Keratinocyte (primary cell): Measurements from ENCODE around the gene DELE1. TPM values are rescaled to one million over a fixed set of nuclear protein-coding genes. Genes with fewer than 3 reads are reported as not detected.

Source experiments
- DNase-seq: peaks from one replicate; pipeline ENCODE4 v3.0.0-alpha.2; 2011; ENCODE audit warnings: low read depth, missing footprints, low spot score
- FAIRE-seq: peaks from 2 replicates; lab custom pipeline; 2011; peaks lifted over from hg19 to GRCh38; lab: Jason Lieb, UNC
- H2AFZ ChIP-seq: 2 replicates; pipeline ENCODE4 v1.6.0; 2012; ENCODE audit warnings: low read length, control low read depth, inconsistent platforms; ENCODE audit not compliant: control insufficient read depth
- H3K27ac ChIP-seq: 2 replicates; pipeline ENCODE4 v1.5.1; 2011; ENCODE audit warnings: low read length; ENCODE audit not compliant: control insufficient read depth, insufficient read depth
- H3K27me3 ChIP-seq: 3 replicates; pipeline ENCODE4 v1.6.0; 2011; ENCODE audit warnings: low read length; ENCODE audit not compliant: control insufficient read depth, insufficient read depth; ENCODE audit errors: extremely low read depth
- H3K36me3 ChIP-seq, 2 experiments: 2 replicates in 1 of 2; 3 replicates in 1 of 2; pipeline ENCODE4 v1.5.1; 2011; ENCODE audit warnings: low read length in 2 of 2, mild to moderate bottlenecking in 1 of 2; ENCODE audit not compliant: control insufficient read depth in 2 of 2, insufficient read depth in 2 of 2; ENCODE audit errors: extremely low read depth in 1 of 2
- H3K4me1 ChIP-seq: 3 replicates; pipeline ENCODE4 v1.5.1; 2011; ENCODE audit warnings: low read length; ENCODE audit not compliant: control insufficient read depth, insufficient read depth; ENCODE audit errors: extremely low read depth
- H3K4me2 ChIP-seq: 3 replicates; pipeline ENCODE4 v1.6.0; 2011; ENCODE audit warnings: low read depth, low read length; ENCODE audit not compliant: control insufficient read depth, insufficient read depth; ENCODE audit errors: extremely low read depth
- H3K4me3 ChIP-seq, 3 experiments: fragments of 200-600 bp in 1 of 3; sonication (generic) in 1 of 3; 2 replicates in 2 of 3; 3 replicates in 1 of 3; pipeline ENCODE4 v1.5.1; 2011 to 2016; ENCODE audit warnings: low read length in 3 of 3, mild to moderate bottlenecking in 3 of 3, control low read depth in 2 of 3, inconsistent platforms in 1 of 3, low read depth in 1 of 3, mixed read lengths in 1 of 3, mixed run types in 1 of 3, moderate library complexity in 1 of 3; ENCODE audit not compliant: control insufficient read depth in 2 of 3, insufficient read depth in 2 of 3; ENCODE audit errors: extremely low read depth in 1 of 3
- H3K79me2 ChIP-seq: 2 replicates; pipeline ENCODE4 v1.6.0; 2012; ENCODE audit warnings: low read length; ENCODE audit not compliant: control insufficient read depth, insufficient read depth
- H3K9ac ChIP-seq: 3 replicates; pipeline ENCODE4 v1.6.0; 2011; ENCODE audit warnings: low read length; ENCODE audit not compliant: control insufficient read depth, insufficient read depth; ENCODE audit errors: extremely low read depth
- H3K9me1 ChIP-seq: 3 replicates; pipeline ENCODE4 v1.6.0; 2011; ENCODE audit warnings: low read length; ENCODE audit not compliant: control insufficient read depth, insufficient read depth; ENCODE audit errors: extremely low read depth
- H3K9me3 ChIP-seq: 2 replicates; pipeline ENCODE4 v1.5.1; 2012; ENCODE audit warnings: low read depth, low read length; ENCODE audit not compliant: control insufficient read depth
- H4K20me1 ChIP-seq: 3 replicates; pipeline ENCODE4 v1.6.0; 2011; ENCODE audit warnings: low read length; ENCODE audit not compliant: control insufficient read depth, insufficient read depth; ENCODE audit errors: extremely low read depth
- EZH2 ChIP-seq: IDR thresholded peaks from one replicate; pipeline ENCODE4 v1.6.1; 2012; ENCODE audit warnings: inconsistent platforms, mild to moderate bottlenecking, low read length, moderate library complexity
- dilution Hi-C: fragments of 300-500 bp; cut with MboI; formaldehyde crosslinking; loops from one replicate; pipeline ENCODE4 v1.7.0; 2020; ENCODE audit warnings: low sequenced_read_pairs; ENCODE audit not compliant: extremely low pct_ligation_motif_present
- polyA plus RNA-seq, 5 experiments: library from polyadenylated mRNA; depleted of rRNA in 3 of 5; stranded (reverse) in 3 of 5; stranded (forward) in 1 of 5; unstranded in 1 of 5; fragments of >200 nt; gene quantifications; 1 replicate in 1 of 5; 2 replicates in 3 of 5; 3 replicates in 1 of 5; pipeline versions ENCODE4 v1.2.1 to v1.2.3, GENCODE V29; 2011 to 2012; ENCODE audit warnings: missing spikeins in 2 of 5, low read depth in 1 of 5, low replicate concordance in 1 of 5
- TF ChIP-seq, protein P1 (sequence below), 3 experiments: IDR thresholded peaks in 1 of 3; conservative IDR thresholded peaks in 1 of 3; optimal IDR thresholded peaks in 1 of 3; 2 replicates in 2 of 3; 3 replicates in 1 of 3; pipeline versions ENCODE3 to v1.5.1; 2011; ENCODE audit warnings: low read length in 3 of 3, mild to moderate bottlenecking in 3 of 3, moderate library complexity in 2 of 3, control low read depth in 1 of 3, inconsistent platforms in 1 of 3; ENCODE audit not compliant: insufficient read depth in 2 of 3; ENCODE audit errors: extremely low read depth in 1 of 3

DELE1 gene
- polyA plus RNA-seq, 1 donor (not counting 4 experiments of a cell fraction or from before 2014, with no cell fraction given): 37.5 TPM

DNA sequence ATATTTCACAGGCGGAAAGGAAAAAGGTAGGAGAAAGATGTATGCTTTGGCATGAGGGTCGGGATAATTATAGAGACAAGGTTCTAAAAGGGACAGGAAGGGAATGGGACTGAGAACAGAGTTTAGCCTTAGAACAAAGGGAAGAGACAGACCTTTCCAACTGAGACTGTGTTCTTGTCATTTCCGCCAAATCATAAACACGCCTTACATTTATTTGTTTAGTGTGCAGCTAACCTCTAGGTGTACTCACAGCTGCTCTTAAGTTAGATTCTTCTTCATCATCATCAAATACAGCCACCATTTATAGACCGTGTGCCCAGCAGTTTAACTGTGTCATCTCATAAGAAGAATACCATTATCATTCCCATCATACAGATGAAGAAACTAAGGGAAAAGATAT lies 5.9 kb upstream of the DELE1 start:
- dilution Hi-C loops: no loop called here
- Histone ChIP-seq H3K9ac (no peak overlapping the region), H3K4me3 (no peak overlapping the region), H3K27me3 (peaks cover 14% of the 10 kb centered on the region), H4K20me1 (no peaks in the 10 kb centered on the region), H3K9me3 (no peaks in the 10 kb centered on the region), H3K4me2 (no peak overlapping the region), H3K9me1 (no peaks in the 10 kb centered on the region), H3K4me1 (peaks cover 5% of the 10 kb centered on the region), H2AFZ (no peak overlapping the region), H3K27ac (no peak overlapping the region), H3K36me3 (no peaks in the 10 kb centered on the region), H3K79me2 (no peaks in the 10 kb centered on the region)
- DNase-seq (no peak), FAIRE-seq (no peak)
- TF ChIP-seq EZH2: no peak
- TF ChIP-seq, protein P1, sequence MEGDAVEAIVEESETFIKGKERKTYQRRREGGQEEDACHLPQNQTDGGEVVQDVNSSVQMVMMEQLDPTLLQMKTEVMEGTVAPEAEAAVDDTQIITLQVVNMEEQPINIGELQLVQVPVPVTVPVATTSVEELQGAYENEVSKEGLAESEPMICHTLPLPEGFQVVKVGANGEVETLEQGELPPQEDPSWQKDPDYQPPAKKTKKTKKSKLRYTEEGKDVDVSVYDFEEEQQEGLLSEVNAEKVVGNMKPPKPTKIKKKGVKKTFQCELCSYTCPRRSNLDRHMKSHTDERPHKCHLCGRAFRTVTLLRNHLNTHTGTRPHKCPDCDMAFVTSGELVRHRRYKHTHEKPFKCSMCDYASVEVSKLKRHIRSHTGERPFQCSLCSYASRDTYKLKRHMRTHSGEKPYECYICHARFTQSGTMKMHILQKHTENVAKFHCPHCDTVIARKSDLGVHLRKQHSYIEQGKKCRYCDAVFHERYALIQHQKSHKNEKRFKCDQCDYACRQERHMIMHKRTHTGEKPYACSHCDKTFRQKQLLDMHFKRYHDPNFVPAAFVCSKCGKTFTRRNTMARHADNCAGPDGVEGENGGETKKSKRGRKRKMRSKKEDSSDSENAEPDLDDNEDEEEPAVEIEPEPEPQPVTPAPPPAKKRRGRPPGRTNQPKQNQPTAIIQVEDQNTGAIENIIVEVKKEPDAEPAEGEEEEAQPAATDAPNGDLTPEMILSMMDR (optimal IDR thresholded peaks at IDR 0.05 in 1 of 3, IDR thresholded peaks at IDR 0.05 in 1 of 3, conservative IDR thresholded peaks at IDR 0.05 in 1 of 3; ENCODE audit: extremely low read depth in 1 of 3, insufficient read depth in 2 of 3, low read length in 3 of 3): no peak

GRCh38 chr5:141919218-141920119 lies 4.2 kb upstream of the DELE1 start:
- H3K4me2 ChIP-seq: no peak overlapping the region
- H3K9me3 ChIP-seq: no peaks in the 10 kb centered on the region
- FAIRE-seq (no peak), DNase-seq (no peak)
- no peaks in the 10 kb centered on the region for H3K9me1 ChIP-seq
- no peak for TF ChIP-seq EZH2
- TF ChIP-seq, protein P1 (optimal IDR thresholded peaks at IDR 0.05 in 1 of 3, IDR thresholded peaks at IDR 0.05 in 1 of 3, conservative IDR thresholded peaks at IDR 0.05 in 1 of 3; ENCODE audit: extremely low read depth in 1 of 3, insufficient read depth in 2 of 3, low read length in 3 of 3): no peak
- no peaks in the 10 kb centered on the region for H3K36me3 ChIP-seq
- no peak overlapping the region for H3K27ac ChIP-seq
- H3K79me2 ChIP-seq: peaks cover 6% of the 10 kb centered on the region
- peaks cover 4% of the 10 kb centered on the region for H3K27me3 ChIP-seq
- H3K9ac ChIP-seq: no peak overlapping the region
- dilution Hi-C loops: no loop called here
- H4K20me1 ChIP-seq: no peaks in the 10 kb centered on the region
- H3K4me3 ChIP-seq: no peak overlapping the region
- H3K4me1 ChIP-seq: peaks cover 10% of the 10 kb centered on the region
- H2AFZ ChIP-seq: no peak overlapping the region
